Hepatocyte (in vitro differentiated cells): ENCODE measurements around the gene CXCL13. TPM values are rescaled to one million over a fixed set of nuclear protein-coding genes. Genes with fewer than 3 reads are reported as not detected.

ENCODE experiments used
- DNase-seq: peaks from one replicate; pipeline ENCODE4 v3.0.0-alpha.2; 2016; ENCODE audit warnings: low spot score
- H2AFZ ChIP-seq: fragments of 200-600 bp; sonication (generic); 2 replicates; pipeline ENCODE4 v1.6.0; 2016; ENCODE audit warnings: antibody characterized with exemption, mild to moderate bottlenecking
- H3K27ac ChIP-seq: fragments of 200-600 bp; sonication (generic); 2 replicates; pipeline ENCODE4 v1.5.1; 2016; ENCODE audit warnings: mild to moderate bottlenecking
- H3K27me3 ChIP-seq: fragments of 200-600 bp; sonication (generic); 2 replicates; pipeline ENCODE4 v1.6.1; 2016
- H3K36me3 ChIP-seq: fragments of 200-600 bp; sonication (generic); replicated peaks from 2 replicates; pipeline ENCODE4 v1.5.1; 2016; ENCODE audit warnings: low read depth; ENCODE audit not compliant: insufficient read depth
- H3K4me1 ChIP-seq: fragments of 200-600 bp; sonication (generic); 2 replicates; pipeline ENCODE4 v1.5.1; 2016; ENCODE audit warnings: mild to moderate bottlenecking, moderate library complexity; ENCODE audit not compliant: insufficient read depth
- H3K4me2 ChIP-seq: fragments of 200-600 bp; sonication (generic); 2 replicates; pipeline ENCODE4 v1.6.0; 2016
- H3K4me3 ChIP-seq: fragments of 200-600 bp; sonication (generic); 2 replicates; pipeline ENCODE4 v1.5.1; 2016; ENCODE audit warnings: mild to moderate bottlenecking
- H3K79me2 ChIP-seq: fragments of 200-600 bp; sonication (generic); 2 replicates; pipeline ENCODE4 v1.6.0; 2017; ENCODE audit warnings: mild to moderate bottlenecking
- H3K9me2 ChIP-seq: fragments of 200-600 bp; sonication (generic); replicated peaks from 2 replicates; pipeline ENCODE4 v1.6.0; 2017; ENCODE audit warnings: mild to moderate bottlenecking; ENCODE audit not compliant: insufficient read depth
- H3K9me3 ChIP-seq: fragments of 200-600 bp; sonication (generic); 2 replicates; pipeline ENCODE4 v1.5.1; 2016; ENCODE audit warnings: low read depth, mild to moderate bottlenecking
- H4K20me1 ChIP-seq: fragments of 200-600 bp; sonication (generic); 2 replicates; pipeline ENCODE4 v1.6.0; 2016; ENCODE audit warnings: mild to moderate bottlenecking; ENCODE audit not compliant: insufficient read depth, poor library complexity, severe bottlenecking
- CTCF ChIP-seq: fragments of 200-600 bp; sonication (generic); IDR thresholded peaks from 2 replicates; pipeline ENCODE4 v1.5.1; 2016; ENCODE audit warnings: antibody characterized with exemption, mild to moderate bottlenecking; ENCODE audit not compliant: poor library complexity
- EZH2 ChIP-seq: fragments of 200-600 bp; sonication (generic); IDR thresholded peaks from 2 replicates; pipeline ENCODE4 v1.6.1; 2016; ENCODE audit warnings: antibody characterized with exemption, mild to moderate bottlenecking, borderline replicate concordance
- EZH2phosphoT487 ChIP-seq: fragments of 200-600 bp; sonication (generic); IDR thresholded peaks from one replicate; pipeline ENCODE4 v1.6.1; 2018; ENCODE audit warnings: antibody characterized with exemption, mild to moderate bottlenecking, low read depth, moderate library complexity; ENCODE audit not compliant: unreplicated experiment, severe bottlenecking
- WGBS: methylation state at CpG from one replicate; pipeline ENCODE4 v1.1.6; 2016; ENCODE audit warnings: low lambda C conversion rate; ENCODE audit errors: missing lambda C conversion rate; 5-methylcytosine and 5-hydroxymethylcytosine counted together
- polyA plus RNA-seq: library from polyadenylated mRNA; unstranded; fragments of >200 nt; fragmentation: Nextera tagmentation; extraction: Ambion mirVana; gene quantifications from 2 replicates; pipeline ENCODE4 v1.2.1, GENCODE V29; 2016
- total RNA-seq: library from RNA; depleted of rRNA; stranded (reverse); fragments of >200 nt; gene quantifications from 2 replicates; pipeline ENCODE4 v1.2.3, GENCODE V29; 2014

Gene CXCL13
- total and polyA plus RNA-seq, 2 experiments from 2014 or later = 0.23 to 0.57 TPM

DNA sequence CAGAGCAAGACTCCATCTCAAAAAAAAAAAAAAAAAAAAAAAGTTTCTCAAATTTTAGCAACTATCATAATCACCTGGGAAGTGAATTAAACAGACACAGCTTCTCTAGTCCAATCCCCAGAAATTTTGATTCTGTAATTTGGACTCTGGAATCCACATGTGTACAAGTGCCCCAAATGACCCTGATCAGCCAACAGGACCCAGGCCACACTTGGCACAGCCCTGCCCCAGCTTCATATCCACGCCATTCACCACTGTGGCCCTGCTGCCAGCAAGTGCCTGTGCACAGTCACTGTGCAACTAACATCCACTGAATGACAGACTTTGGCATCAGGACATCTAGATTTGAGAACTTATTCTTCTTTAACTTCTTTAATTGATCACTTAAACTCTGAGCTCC lies 14.1 kb upstream of the CXCL13 start:
- no peaks in the 10 kb centered on the region for H3K27me3 ChIP-seq
- no peak overlapping the region for H3K4me2 ChIP-seq
- H3K4me3 ChIP-seq = no peak overlapping the region
- WGBS = 96% methylated on average over 1 of the region's 1 CpG
- no peaks in the 10 kb centered on the region for H3K4me1 ChIP-seq
- no peak for DNase-seq
- TF ChIP-seq EZH2 (no peak), EZH2phosphoT487 (no peak), CTCF (no peak)
- H3K36me3 ChIP-seq = no peaks in the 10 kb centered on the region
- H4K20me1 ChIP-seq = no peaks in the 10 kb centered on the region
- no peaks in the 10 kb centered on the region for H3K79me2 ChIP-seq
- no peaks in the 10 kb centered on the region for H3K9me2 ChIP-seq
- no peak overlapping the region for H3K27ac ChIP-seq
- no peak overlapping the region for H2AFZ ChIP-seq
- no peaks in the 10 kb centered on the region for H3K9me3 ChIP-seq

- DNase-seq = no peak
- H3K27ac ChIP-seq = no peak overlapping the region
These were observed 12.5 kb upstream of the CXCL13 start for GRCh38 chr4:77593101-77593500.

GRCh38 chr4:77593993-77594392 lies 11.6 kb upstream of the CXCL13 start:
- H3K4me2 ChIP-seq = no peak overlapping the region
- H3K27ac ChIP-seq = no peak overlapping the region
- no peak overlapping the region for H2AFZ ChIP-seq
- no peak for TF ChIP-seq CTCF
- TF ChIP-seq EZH2phosphoT487 = no peak
- no peak for TF ChIP-seq EZH2
- H3K36me3 ChIP-seq = no peaks in the 10 kb centered on the region
- no peaks in the 10 kb centered on the region for H3K4me1 ChIP-seq
- H3K9me3 ChIP-seq = no peaks in the 10 kb centered on the region
- H3K27me3 ChIP-seq = no peaks in the 10 kb centered on the region
- no peaks in the 10 kb centered on the region for H3K9me2 ChIP-seq
- DNase-seq = no peak
- H4K20me1 ChIP-seq = no peaks in the 10 kb centered on the region
- WGBS = 70% methylated on average over 2 of the region's 2 CpGs
- H3K4me3 ChIP-seq = no peak overlapping the region
- no peaks in the 10 kb centered on the region for H3K79me2 ChIP-seq

More at GRCh38 chr4:77593101-77593500, 12.5 kb upstream of the CXCL13 start:
- Histone ChIP-seq H3K9me3 (no peaks in the 10 kb centered on the region), H3K36me3 (no peaks in the 10 kb centered on the region), H3K27me3 (no peaks in the 10 kb centered on the region), H2AFZ (no peak overlapping the region), H3K79me2 (no peaks in the 10 kb centered on the region), H3K4me1 (no peaks in the 10 kb centered on the region), H4K20me1 (no peaks in the 10 kb centered on the region), H3K9me2 (no peaks in the 10 kb centered on the region), H3K4me2 (no peak overlapping the region), H3K4me3 (no peak overlapping the region)
- WGBS = 88% methylated on average over 7 of the region's 7 CpGs
- TF ChIP-seq EZH2phosphoT487 (no peak), EZH2 (no peak), CTCF (no peak)
